Uterus (tissue), 4 donors: ENCODE data around the gene P2RY14. TPM values are rescaled to one million over a fixed set of nuclear protein-coding genes. Genes with fewer than 3 reads are reported as not detected.

Experiments used
- DNase-seq, 2 donors: peaks; one replicate each; pipeline ENCODE4 v3.0.0-alpha.2; 2019 to 2020
- H3K27ac ChIP-seq, 2 donors: fragments of 200-600 bp; sonication (generic); 1 replicate in 1 of 2; 2 replicates in 1 of 2; pipeline ENCODE4 v1.5.1; 2016 to 2018
- H3K27me3 ChIP-seq, 2 donors: fragments of 200-600 bp; sonication (generic); one replicate each; pipeline ENCODE4 v1.5.1; 2018 to 2019; ENCODE audit warnings: control low read depth in 1 of 2
- H3K36me3 ChIP-seq, 2 donors: fragments of 200-600 bp; sonication (generic); one replicate each; pipeline ENCODE4 v1.5.1; 2019; ENCODE audit warnings: control low read depth in 1 of 2
- H3K4me1 ChIP-seq, 2 donors: fragments of 200-600 bp; sonication (generic); one replicate each; pipeline ENCODE4 v1.5.1; 2018 to 2019; ENCODE audit warnings: control low read depth in 1 of 2
- H3K4me3 ChIP-seq, 2 donors: fragments of 200-600 bp; sonication (generic); 1 replicate in 1 of 2; 2 replicates in 1 of 2; pipeline ENCODE4 v1.5.1; 2018 to 2019; ENCODE audit warnings: mild to moderate bottlenecking in 1 of 2
- H3K9me3 ChIP-seq, 2 donors: fragments of 200-600 bp; sonication (generic); one replicate each; pipeline ENCODE4 v1.5.1; 2019; ENCODE audit warnings: control low read depth in 1 of 2
- CTCF ChIP-seq, 4 experiments: fragments of 200-600 bp in 2 of 4; fragments of 450-650 bp in 2 of 4; sonication (generic) in 2 of 4; IDR thresholded peaks; one replicate each; pipeline ENCODE4 v1.5.1; 2016 to 2019; ENCODE audit warnings: antibody characterized with exemption in 4 of 4, mild to moderate bottlenecking in 2 of 4, moderate library complexity in 1 of 4
- POLR2A ChIP-seq, 2 donors: fragments of 450-650 bp; IDR thresholded peaks; one replicate each; pipeline ENCODE4 v1.6.1; 2016; ENCODE audit warnings: antibody characterized with exemption in 2 of 2, mild to moderate bottlenecking in 1 of 2, moderate library complexity in 1 of 2
- intact Hi-C: fragments of 100-400 bp; cut with DNase I; formaldehyde crosslinking; loops from one replicate; pipeline ENCODE4 v1.15.1; 2023; ENCODE audit warnings: low total_unique reads
- small RNA-seq: library from RNA; depleted of rRNA; stranded (forward); fragments of <200 nt; gene quantifications from one replicate; pipeline ENCODE3, GENCODE V24; 2016
- total RNA-seq, 4 donors: library from RNA; depleted of rRNA in 3 of 4; stranded (reverse); fragments of >200 nt in 3 of 4; gene quantifications; one replicate each; pipeline versions ENCODE4 v1.1.0 to v1.2.4, GENCODE V29; 2014 to 2023
- donor health status: DM: yes; HTN: yes; CAD: no.

The P2RY14 gene
- total RNA-seq, 4 donors from 2014 or later: 0.51 to 2.6 (median 0.61) TPM

GRCh38 chr3:151168269-151169094 is 109.9 kb downstream of the P2RY14 start:
- Histone ChIP-seq H3K4me3 (no peak overlapping the region), H3K36me3 (no peaks in the 10 kb centered on the region), H3K27ac (no peak overlapping the region), H3K27me3 (no peaks in the 10 kb centered on the region), H3K9me3 (no peaks in the 10 kb centered on the region), H3K4me1 (no peaks in the 10 kb centered on the region)
- DNase-seq: peak; percentile 54 to 56
- intact Hi-C loops: no loop called here
- TF ChIP-seq CTCF (IDR thresholded peaks at IDR 0.05) (peak; percentile 57 to 68 (median 64)), POLR2A (IDR thresholded peaks at IDR 0.05) (no peak)

- DNase-seq: no peak
- Histone ChIP-seq H3K27me3 (no peaks in the 10 kb centered on the region), H3K27ac (no peak overlapping the region), H3K9me3 (no peaks in the 10 kb centered on the region), H3K4me1 (no peaks in the 10 kb centered on the region), H3K36me3 (no peaks in the 10 kb centered on the region), H3K4me3 (no peak overlapping the region)
- intact Hi-C loops: no loop called here
- TF ChIP-seq CTCF (IDR thresholded peaks at IDR 0.05) (no peak), POLR2A (IDR thresholded peaks at IDR 0.05) (no peak)
These were observed 112.2 kb downstream of the P2RY14 start for GRCh38 chr3:151166161-151166560.

GRCh38 chr3:151165226-151165625 is 113.1 kb downstream of the P2RY14 start:
- no peaks in the 10 kb centered on the region for H3K4me1 ChIP-seq
- H3K36me3 ChIP-seq: no peaks in the 10 kb centered on the region
- no peaks in the 10 kb centered on the region for H3K27me3 ChIP-seq
- DNase-seq: no peak
- TF ChIP-seq CTCF (IDR thresholded peaks at IDR 0.05) (no peak), POLR2A (IDR thresholded peaks at IDR 0.05) (no peak)
- H3K4me3 ChIP-seq: no peak overlapping the region
- H3K9me3 ChIP-seq: no peaks in the 10 kb centered on the region
- H3K27ac ChIP-seq: no peak overlapping the region
- intact Hi-C loops: no loop called here

Small RNA genes lying within 50 kb of the gene (small RNA-seq; reads per million reads assigned to genes)
- 1.3 reads per million, percentile 61 among the genes with 10 or more reads in this experiment for gene RNA5SP145

Other genes with a start within 250 kb of the P2RY14 start
- 10 to 100 TPM in 1 of 4 donors, 1 to 10 TPM in 1, under 1 TPM in 2; 0.51 to 12.7 (median 3.1) TPM for gene MED12L, start 192.9 kb downstream of the P2RY14 start, total RNA-seq
- under 1 TPM in 2 of 4 donors, not detected in 2; 0.34 to 0.48 TPM for gene GPR171, start 75.3 kb downstream of the P2RY14 start, total RNA-seq
- gene GPR87, start 38.3 kb upstream of the P2RY14 start, total RNA-seq: under 1 TPM in 1 of 4 donors, not detected in 3; 0.21 TPM
- 1 to 10 TPM in 3 of 4 donors, under 1 TPM in 1; 0.88 to 1.5 (median 1.2) TPM for gene P2RY13, start 51.0 kb upstream of the P2RY14 start, total RNA-seq
- 1 to 10 TPM in 2 of 4 donors, under 1 TPM in 1, not detected in 1; 0.95 to 6.2 (median 3.1) TPM for gene P2RY12, start 106.2 kb upstream of the P2RY14 start, total RNA-seq
- gene IGSF10, start 182.5 kb upstream of the P2RY14 start, total RNA-seq: 10 to 100 TPM in 1 of 4 donors, 1 to 10 TPM in 3; 3.5 to 14.9 (median 7.0) TPM